HG03060 (cell line): ENCODE data around the gene NIP7.

Experiments
- ATAC-seq: cut with Tn5 transposase; IDR thresholded peaks from one replicate; pipeline ENCODE4 v1.9.1; 2021; ENCODE audit warnings: low read depth, moderate number of reproducible peaks; ENCODE audit not compliant: unreplicated experiment

The NIP7 gene

DNA sequence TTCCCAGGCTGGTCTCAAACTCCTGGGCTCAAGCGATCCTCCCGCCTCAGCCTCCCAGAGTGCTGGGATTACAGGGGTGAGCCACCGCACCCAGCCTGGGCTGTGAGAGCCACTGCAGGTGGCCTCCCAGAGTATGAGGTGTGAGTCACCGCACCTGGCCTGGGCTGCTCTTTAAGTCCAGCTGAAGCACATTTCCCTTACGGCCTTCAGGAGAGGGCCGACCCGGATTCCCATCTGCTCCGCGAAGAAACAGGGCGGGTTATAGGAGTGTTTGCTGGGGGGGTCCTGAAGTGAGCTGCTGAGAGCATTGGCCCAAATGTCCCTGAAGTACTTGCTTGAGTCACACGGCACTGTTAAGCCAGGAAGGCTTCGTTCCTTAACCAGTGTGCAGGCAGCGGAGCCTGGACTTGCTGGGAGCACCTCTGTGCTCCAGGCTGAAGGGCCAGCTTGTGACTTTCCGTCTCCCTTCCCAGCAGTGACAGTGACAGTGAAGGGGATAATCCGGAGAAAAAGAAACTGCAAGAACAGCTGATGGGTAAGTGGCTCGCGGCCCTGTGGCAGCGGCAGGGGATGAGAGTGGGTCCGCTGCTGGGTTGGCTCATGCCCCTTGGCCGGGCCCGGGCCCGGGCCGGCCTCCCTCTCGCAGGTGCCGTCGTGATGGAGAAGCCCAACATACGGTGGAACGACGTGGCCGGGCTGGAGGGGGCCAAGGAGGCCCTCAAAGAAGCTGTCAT is 21.2 kb upstream of the NIP7 start:
- no peak for ATAC-seq

DNA sequence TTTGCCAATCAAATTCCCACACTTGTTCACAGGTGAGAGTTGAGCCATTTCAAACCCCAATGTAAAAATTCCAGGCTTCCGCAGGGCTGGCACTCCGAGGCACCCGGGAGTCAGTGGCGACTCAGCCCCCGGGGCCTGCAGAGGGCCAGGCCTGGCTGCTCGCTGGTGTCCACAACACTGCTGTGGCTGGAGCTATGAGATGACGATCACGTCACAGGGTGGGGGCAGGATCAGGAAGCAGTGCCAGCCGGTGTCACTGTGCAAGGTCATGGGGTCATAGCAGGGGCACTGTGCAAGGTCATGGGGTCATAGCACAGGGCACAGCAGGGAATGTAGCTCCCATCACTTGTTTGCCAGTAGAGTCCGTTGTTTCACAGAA is 20.7 kb upstream of the NIP7 start:
- ATAC-seq: no peak

DNA sequence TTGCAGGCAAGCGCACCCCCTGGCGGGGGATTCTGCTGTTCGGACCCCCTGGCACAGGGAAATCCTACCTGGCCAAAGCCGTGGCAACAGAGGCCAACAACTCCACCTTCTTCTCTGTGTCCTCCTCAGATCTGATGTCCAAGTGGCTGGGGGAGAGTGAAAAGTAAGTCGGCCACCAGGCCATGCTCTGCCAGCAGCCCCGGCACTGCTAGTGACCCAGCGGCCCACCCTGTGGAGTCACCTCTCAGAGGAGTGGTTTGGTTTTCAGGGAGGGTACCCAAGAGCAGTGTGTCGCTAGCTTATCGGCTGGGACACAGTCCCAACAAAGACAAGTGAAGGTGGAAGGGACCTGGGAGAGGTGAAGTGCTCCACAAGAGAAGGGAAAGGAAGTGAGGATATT is 20.2 kb upstream of the NIP7 start:
- no peak for ATAC-seq

DNA sequence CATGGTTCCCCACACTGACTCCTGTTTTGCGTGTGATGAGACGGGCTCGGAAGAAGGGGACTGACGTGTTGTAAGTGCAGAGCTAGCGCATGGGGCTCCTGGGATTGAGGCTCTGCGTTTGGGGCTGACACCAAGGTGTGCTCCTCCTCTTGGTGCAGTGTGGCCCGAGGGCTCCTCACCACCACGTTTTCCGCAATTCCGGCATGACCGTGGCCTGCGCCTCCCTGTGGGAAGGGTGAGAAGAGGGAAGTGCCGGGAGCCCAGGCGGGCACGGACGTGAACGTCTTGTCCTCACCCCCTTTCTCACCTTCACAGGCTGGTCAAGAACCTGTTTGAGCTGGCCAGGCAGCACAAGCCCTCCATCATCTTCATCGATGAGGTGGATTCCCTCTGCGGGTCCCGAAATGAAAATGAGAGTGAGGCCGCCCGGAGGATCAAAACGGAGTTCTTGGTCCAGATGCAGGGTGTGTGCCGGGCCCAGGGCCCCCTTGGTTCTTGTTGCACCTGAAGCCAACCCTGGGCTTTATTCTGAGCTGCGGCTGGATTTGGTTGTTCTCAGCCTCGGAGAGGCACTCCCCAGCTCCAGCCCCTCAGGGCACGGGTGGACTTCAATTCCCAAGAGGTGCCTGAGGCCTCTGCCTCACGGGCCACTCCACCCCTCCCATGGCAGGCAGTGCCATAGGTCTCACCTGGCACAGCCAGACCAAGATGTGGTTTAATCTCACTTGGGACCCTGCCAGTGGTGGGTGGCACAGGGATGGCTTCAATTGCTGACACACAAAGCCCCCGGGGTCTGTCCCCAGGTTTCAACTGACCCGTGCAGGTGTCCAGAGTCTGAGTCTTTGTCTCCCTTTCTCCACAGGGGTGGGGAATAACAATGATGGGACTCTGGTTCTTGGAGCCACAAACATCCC is 19.5 kb upstream of the NIP7 start:
- no peak for ATAC-seq

DNA sequence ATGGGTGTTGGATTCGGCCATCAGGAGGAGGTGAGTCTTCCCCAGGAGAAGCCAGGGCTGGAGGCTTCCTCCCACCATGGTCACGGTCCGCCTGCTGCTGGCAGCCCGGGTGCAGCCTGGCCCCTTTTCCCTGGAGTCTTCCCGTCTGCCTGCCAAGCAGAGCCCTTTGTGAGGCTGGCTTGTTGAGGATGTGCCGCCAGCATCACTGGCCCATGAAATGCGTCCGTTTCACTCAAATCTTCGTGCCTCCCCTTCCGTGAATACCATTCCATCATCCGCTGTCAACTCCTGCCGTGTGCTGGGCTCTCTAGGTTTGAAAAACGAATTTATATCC is 18.9 kb upstream of the NIP7 start:
- ATAC-seq: no peak

DNA sequence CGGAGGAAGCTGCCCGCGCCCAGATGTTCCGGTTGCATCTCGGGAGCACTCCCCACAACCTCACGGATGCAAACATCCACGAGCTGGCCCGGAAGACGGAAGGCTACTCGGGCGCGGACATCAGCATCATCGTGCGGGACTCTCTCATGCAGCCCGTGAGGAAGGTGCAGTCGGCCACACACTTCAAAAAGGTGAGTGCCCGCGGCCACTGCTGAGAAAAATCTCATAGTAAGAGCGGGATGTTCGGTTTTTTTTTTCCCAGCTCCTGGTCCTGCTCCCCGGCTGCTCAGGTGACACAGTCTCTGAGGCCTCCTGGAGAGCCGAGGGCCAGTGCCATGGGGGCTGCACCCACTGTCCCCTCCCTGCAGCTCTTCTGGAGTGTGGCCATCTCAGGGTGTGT is 18.5 kb upstream of the NIP7 start:
- no peak for ATAC-seq

DNA sequence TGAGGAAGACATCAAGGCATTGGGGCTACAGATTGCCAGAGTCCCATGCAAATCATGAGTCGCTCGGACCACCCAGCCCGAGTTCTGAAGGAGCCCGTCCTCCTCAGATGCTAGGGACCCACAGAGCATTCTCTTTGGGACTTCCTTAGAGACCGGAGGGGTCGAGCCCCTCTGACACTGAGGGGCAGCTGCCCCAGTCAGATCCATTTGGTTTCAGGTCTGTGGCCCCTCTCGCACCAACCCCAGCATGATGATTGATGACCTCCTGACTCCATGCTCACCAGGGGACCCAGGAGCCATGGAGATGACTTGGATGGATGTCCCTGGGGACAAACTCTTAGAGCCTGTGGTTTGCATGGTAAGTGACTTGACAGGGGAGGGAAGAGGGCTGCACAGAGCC is 17.2 kb upstream of the NIP7 start:
- ATAC-seq: no peak

DNA sequence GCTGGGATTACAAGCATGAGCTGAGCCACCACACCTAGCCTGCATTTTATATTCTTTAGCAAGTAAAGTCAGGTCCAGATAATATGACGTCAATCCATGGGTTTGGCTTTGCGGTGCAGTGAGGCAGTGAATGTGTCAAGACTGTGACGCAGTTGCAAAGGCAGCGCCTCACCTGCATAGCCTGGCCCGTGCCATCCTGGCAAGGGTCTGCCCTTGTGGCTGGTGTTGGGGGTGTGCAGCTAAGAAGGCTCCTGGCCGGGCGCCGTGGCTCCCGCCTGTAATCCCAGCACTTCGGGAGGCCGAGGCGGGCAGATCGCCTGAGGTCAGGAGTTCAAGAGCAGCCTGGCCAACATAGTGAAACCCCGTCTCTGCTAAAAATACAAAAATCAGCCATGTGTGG is 16.2 kb upstream of the NIP7 start:
- ATAC-seq: no peak

DNA sequence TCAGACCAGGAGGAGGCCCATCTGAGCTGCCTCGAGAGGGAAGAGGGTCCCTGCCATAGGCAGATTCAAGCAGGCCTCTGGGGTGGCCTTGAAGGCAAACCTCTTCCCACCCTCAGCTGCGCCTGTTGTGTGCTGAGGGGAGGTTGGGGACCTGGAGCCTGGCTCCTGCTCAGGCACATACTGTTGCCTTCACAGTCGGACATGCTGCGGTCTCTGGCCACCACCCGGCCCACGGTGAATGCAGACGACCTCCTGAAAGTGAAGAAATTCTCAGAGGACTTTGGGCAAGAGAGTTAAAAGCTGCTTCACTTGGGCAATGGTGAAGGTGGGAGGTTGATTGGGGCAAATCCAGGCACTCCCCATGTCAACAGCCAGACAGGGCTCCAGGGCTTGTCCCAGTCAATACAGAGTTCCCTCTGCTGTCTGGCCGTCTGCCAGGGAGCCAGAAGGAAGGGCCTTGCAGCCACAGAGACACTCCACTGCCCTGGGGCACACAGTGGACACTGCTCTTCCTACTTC is 15.5 kb upstream of the NIP7 start:
- no peak for ATAC-seq

DNA sequence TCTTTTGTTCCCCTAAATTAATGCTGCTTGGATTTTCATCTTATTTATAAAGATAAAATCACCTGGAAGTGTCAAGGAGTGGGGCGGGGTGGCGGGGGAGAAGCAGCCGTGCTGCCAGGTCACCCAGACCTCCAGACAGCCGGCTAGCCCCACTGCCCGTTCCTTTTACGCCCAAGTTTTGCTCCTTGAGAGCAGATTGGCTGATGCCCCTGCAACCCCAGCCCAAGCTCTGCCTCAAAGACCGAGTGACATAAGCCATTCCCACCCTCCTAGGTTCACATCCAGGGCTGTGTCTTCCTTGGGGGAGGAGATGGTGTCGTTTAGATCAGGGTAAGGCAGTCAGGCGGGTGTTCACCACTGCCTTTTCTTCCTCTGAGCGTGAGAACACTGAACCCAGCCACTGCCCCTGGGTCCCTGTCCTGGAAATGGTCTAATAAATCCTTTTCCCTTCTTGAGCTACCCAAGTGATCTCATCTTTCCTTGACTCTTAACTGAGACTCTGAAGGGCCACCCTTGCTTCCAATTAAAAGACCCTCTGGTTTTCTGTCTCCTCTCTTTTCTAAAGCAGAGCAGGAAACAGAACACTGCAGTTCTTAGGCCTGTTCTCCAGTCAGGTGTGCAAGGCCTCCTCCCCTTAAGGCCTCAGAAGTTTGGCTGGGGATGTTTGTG is 14.9 kb upstream of the NIP7 start:
- ATAC-seq: no peak

DNA sequence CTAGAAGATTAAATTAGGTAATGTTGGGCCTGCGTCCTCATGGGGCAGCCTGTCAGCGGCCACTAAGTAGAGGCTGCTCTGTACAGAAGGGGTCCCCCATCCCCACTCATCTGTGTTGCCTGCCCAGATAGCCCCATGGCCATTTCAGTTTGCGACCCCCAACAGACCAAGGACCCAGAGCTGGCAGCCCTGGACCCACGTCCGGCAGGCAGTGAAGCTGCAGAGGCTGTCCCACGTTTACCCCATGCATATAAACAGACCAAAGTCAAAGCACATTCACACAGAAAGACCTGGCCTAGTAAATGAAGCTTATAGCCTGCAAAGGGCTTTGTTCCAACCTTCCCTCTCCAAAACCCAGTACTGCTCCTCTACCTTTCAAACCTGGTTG is 13.8 kb upstream of the NIP7 start:
- no peak for ATAC-seq

DNA sequence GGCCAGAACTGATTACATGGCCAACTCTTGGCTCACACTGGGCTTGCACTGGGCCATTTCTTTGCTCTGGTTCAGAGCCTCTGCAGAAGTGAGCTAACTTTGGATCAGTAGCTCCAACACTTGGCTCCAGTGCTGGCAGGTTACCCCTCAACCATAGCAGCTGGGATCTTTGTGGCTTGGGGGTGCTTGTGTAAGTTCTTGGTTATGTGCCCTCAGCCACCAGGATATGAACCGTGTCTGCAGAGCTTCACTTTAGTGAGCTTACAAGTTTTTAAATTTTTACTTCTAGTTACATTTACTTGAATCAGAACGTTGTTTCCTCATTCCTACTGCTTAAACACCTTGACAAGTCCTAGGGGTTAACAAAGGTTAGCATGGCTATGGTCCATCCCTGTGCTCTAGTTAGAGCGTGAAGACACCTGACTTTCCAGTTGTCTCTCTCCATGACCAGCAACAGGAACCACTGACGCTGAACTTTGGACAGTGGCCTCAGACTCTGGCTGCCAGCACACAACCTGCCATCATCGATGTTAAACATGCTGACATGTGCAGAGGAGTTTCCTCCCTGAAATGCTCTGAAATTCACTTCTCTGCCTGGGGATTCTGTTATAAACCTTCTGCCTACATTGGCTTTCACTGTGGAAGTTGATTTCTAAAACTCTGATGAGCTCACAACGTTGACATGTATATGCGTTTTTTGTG is 13.2 kb upstream of the NIP7 start:
- no peak for ATAC-seq

DNA sequence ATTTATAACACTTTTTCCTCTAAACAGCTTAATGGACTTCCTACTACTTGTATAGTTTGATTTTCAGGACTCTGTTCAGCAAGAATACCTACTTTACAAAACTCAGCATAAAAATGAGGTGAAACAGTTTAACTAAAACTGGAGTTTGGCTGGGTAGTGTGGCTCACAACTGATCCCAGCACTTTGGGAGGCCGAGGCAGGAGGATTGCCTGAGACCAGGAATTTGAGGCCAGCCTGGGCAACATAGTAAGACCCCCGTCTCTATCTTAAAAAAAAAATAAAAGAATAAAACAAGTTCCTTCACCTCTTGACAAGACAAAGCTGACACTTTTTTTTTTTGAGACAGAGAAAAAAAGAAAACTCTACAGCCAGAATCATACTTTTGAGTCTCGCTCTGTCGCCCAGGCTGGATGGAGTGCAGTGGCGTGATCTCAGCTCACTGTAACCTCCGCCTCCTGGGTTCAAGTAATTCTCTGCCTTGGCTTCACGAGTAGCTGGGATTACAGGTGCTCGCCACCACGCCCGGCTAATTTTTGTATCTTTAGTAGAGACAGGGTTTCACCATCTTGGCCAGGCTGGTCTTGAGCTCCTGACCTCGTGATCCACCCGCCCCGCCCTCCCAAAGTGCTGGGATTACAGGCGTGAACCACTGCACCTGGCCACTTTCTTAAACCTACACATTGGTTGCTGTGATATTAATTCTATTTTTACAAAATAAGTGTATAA is 11.8 kb upstream of the NIP7 start:
- no peak for ATAC-seq

DNA sequence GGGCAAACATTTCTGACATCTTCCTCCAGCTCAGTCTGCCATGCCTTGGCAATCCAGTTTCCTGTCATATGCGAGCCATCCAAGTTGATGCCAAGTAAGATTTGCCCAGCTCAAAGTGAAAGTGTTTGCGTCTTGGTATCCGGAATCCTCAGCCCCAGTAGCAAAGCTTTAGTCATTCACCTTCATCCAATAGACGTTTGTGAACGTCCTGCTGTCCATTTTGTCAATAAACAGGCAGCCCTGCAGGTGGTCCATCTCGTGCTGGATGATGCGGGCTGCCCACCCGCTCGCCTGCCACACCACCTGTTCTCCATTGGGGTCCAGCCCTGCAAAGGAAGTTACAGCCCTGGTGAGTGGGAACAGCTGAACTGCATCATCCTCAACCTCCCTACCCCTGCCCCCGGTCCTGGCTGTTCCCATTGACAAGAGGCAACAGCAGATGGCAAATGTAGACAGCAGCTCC is 10.7 kb upstream of the NIP7 start:
- ATAC-seq: no peak

DNA sequence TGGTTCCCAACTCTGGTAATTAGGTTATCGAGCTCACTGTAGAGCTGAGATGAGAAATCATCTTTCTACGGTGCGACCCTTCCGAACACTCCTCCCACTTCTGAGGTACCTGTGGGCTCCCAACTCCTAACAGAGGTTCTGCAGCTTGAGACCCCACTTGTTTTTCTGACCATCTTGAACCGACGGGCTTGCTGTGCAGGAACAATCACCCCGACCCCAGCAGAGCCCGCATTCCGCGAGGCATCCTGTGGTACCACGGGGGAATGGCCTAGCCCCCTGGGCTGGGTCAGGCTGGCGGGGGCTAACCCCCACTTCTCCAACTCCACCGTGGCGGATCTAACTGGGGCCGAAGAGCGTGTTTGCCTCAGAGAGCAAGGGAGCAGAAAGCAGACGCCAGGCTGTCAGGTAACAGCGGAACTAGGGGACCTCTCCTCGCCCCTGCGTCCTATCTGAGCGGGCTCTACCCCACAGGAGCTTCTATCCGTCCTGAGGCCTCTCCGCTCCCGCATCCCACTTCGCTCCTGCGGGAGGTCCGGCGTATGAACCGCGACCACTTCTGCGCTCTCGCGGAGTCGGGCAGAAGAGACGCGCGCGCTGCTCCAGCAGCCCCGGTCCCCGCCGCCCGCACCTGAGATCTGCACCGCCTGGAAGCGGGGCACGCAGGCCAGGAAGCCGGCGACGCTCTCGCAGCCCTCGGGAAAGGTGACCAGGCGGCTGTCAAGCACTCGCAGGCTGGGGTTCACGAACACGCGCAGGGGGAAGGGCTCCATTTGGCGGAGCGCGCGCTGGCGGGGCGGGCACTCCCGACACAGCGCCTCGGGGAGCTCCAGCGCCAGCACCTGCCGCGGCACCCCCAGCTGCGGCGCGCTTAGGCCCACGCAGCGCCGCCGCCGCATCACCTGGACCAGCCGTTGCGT is 9.9 kb upstream of the NIP7 start:
- ATAC-seq: no peak

DNA sequence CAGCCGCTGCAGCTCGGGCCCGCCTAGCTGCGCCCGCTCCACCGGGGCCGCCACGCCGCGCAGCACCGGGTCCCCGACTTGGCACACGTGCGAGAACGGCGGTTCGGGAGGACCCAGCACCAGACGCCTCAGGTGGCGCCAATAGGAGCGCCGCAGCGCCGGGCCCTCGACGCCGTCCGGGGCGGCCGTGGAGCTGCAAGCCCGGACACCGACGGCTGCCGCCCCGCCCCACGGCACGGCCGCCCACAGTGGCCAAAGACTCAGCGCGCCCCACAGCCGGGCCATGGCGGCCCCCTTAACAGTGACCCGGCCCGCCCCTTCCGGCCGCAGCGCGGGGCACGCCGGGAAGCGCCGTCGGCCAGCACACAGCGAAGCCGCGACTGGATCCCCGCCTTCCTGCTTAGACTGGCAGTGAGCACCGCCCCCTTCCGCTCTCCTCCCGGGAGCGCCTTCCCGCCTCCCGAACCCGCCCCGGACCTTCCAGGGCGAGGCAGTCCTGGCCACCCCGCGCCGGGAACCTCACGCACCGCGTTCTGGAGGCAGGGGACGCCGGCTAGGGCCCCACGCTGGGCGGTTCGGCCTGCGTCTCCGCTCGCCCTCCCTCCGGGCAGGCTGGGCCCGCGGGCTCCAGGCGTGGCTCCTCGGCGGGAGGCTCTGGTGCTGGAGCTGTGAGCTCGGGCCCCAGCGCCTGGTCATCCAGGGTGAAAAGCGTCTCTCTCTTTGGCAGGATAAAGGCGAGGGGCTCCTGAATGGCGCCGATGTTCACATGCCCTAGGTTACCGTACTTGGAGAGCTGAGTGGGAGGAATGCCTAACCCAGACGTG is 9.1 kb upstream of the NIP7 start, which contains the start of gene PDF:
TSS of gene PDF (minus strand) at position 303 of the 824 bp plus-strand sequence. CDS start at position 285, 18 bp downstream.
- ATAC-seq: peak; percentile 56

DNA sequence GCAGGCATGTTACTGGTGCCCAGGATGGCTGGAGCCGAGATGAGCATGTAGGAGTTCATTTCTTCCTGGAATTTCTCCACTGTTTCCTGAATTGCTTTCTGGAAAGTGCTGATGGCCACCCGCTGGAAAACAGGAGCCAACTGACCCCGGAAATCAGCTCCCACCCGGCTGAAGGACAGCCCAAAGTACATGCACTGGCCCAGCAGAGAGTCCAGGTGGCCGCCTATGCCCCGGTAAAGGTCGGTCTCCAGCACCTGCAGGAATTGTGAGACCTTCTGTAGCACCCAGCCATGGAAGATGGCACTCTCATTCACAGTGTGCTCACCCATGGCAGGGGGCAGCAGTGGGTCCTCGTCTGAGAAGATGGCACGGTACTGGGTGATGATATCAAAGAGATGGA is 4.9 kb upstream of the NIP7 start:
- no peak for ATAC-seq
